ENCODE data around the gene AP2A2.

GRCh38 chr11:897253-898142, 28.2 kb upstream of the AP2A2 start:
- TF ChIP-seq CTCF (conservative IDR thresholded peaks at IDR 0.05), result no peak
- no peak for TF ChIP-seq EZH2 (IDR thresholded peaks at IDR 0.05; ENCODE audit: low read depth)

All from PC-9 (cell line).